NCI-H345 (cell line): ENCODE measurements around the gene ATP8B4.
"Not testable (repeated sequence)": the region's sequence is repeated elsewhere in the genome, so short reads cannot be mapped to it uniquely, and the experiment has no call there.

ENCODE experiments used
- DNase-seq: peaks from one replicate; lab custom pipeline; 2025; lab: John Stamatoyannopoulos, UW

The ATP8B4 gene

GRCh38 chr15:50107591-50108408 lies 11.2 kb downstream of the ATP8B4 start:
- DNase-seq, result no peak

GRCh38 chr15:50107157-50107556 lies 11.9 kb downstream of the ATP8B4 start:
- no peak for DNase-seq

GRCh38 chr15:50106457-50106856 lies 12.6 kb downstream of the ATP8B4 start:
- DNase-seq, result no peak

GRCh38 chr15:50100486-50100885 lies 18.5 kb downstream of the ATP8B4 start:
- no peak for DNase-seq

DNA sequence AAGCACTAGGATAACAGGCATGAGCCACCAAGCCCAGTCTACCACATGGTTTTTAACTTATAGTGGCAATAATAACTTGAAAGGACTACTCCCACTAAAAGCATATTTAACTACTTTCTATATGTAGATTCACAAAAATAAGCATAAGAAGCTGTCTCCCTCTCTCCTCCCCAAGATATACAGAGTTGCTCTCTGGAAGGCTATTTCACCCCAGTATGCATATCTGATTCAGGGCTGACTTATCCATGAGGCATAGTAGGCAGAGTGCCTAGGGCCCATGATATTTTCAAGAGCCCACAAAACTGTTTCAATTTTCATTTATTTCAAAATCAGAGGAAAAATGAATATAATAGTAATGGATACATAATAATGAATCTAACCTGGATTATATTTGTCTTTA lies 20.5 kb downstream of the ATP8B4 start:
- DNase-seq, result no peak

DNA sequence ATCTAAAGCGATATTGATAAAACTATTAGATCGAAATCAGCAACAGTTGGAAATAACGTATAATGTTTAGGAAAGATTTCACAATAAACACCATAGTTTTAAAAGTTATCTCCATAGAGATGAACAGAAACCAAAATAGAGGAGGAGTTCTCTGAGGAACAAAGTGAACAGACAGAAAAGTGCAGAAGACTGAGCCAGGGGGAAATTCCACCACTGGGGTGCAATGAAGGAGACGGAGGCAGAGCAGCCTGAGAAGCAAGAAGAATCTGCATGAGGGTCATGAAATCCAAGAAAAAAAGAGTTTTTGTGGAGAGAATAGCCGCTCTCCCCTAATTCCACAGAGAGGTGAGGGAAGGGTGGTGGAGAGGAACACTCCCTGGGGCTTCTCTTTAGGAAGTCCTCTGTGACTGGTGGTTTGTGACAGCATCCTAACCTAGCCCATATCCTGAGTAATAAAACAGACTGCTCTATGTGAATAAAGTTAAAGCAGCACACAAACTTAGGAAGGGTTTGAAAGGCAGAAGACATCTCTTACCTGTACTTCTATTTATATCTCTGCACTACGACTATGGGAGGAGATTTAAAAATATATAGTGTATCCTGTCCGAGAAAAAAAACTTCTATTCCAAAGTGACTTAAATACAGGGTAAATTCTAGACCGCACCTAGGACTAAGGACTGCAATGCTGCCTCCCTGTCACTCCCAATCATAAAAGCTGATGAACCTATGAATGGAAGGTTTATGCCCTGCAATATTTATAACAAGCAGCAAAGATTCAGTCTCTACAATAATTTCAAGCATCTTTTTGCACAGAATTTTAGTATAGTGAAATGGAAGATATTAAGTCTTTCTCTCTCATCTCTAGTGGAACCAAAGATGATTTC lies 22.9 kb downstream of the ATP8B4 start:
- DNase-seq, result no peak

- DNase-seq, result not testable (repeated sequence)
These were observed 29.6 kb downstream of the ATP8B4 start for GRCh38 chr15:50089386-50089785.

DNA sequence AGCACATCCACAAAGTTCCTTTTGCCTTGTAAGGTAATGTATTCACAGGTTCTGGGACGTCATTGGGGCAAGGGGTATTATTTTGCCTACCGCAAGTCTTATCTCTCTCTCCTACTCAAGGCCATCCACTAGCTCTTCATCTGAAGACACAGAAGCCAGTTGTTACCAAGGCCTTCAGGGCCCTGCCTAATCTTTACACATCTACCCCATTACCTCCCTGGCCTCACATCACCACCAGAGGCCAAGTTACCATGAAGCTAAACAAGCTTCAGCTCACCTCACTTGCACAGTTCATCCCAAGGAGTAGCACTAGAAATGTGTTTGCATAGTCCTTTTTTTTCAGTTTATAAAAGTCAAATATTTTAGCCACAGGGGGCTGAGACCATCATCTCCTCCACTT lies 34.1 kb downstream of the ATP8B4 start:
- DNase-seq, result no peak

DNA sequence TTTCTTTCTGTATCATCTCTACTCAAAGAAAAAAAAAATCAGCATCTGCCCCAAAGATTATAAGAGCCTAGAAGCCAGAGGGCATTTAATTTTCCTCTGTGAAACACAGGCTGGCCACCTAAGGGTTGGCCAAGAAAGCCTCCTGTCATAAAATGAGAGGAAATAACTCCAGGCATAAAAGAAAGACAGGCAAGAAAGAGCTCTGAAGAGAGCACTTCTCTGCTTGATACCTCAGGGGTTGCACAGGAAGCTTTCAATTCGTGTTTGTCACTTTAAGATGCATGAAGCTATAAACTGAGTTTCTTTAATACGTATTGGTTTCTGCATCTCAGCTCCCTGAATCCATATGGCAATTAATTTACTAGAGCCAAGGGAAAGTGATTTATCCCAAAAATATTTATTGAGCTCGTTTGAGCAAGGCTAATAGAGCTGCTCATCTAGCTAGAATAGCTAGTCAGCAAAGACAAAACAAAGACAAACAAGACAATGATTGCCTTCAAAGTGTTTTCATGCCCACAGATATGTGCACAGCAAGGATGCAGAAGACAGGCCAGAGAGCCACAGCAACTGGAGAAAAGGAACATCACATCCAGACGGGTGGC lies 35.5 kb downstream of the ATP8B4 start:
- DNase-seq, result no peak

GRCh38 chr15:50082066-50082465 lies 37.0 kb downstream of the ATP8B4 start:
- DNase-seq, result no peak

DNA sequence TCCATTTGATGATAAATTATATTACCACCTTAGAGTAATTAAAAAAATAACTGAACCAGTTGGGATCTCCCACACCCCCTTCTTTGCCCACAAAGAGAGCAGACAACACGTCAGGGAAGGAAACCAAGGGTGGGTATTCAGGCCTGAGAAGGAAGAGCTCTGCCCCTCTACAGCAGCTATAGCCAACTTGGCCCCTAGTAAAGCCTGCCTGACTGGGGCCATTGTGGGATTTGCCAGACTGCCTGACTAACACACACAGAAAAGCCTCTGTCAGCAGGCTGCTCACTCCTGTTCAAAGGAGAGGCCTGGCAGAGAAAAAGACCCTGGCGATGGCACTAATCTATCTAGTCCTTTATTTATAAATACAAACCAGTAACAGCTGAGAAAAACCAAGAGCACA lies 41.4 kb downstream of the ATP8B4 start:
- DNase-seq, result no peak

- DNase-seq, result no peak
These were observed 41.9 kb downstream of the ATP8B4 start for GRCh38 chr15:50077176-50077575.

GRCh38 chr15:50075319-50075718 lies 43.7 kb downstream of the ATP8B4 start:
- no peak for DNase-seq

GRCh38 chr15:50071551-50072258 lies 47.3 kb downstream of the ATP8B4 start:
- no peak for DNase-seq

- no peak for DNase-seq
These were observed 51.0 kb downstream of the ATP8B4 start for GRCh38 chr15:50068016-50068415.

GRCh38 chr15:50067254-50067653 lies 51.8 kb downstream of the ATP8B4 start:
- DNase-seq, result no peak

- no peak for DNase-seq
These were observed 52.4 kb downstream of the ATP8B4 start for GRCh38 chr15:50066666-50067065.

GRCh38 chr15:50066202-50066601 lies 52.8 kb downstream of the ATP8B4 start:
- DNase-seq, result no peak

GRCh38 chr15:50065279-50065678 lies 53.8 kb downstream of the ATP8B4 start:
- no peak for DNase-seq

GRCh38 chr15:50064673-50065072 lies 54.4 kb downstream of the ATP8B4 start:
- no peak for DNase-seq

- DNase-seq, result no peak
These were observed 55.8 kb downstream of the ATP8B4 start for GRCh38 chr15:50063226-50063625.

GRCh38 chr15:50061503-50061902 lies 57.5 kb downstream of the ATP8B4 start:
- DNase-seq, result no peak
